Ascending aorta (tissue), 2 donors: ENCODE results near the gene WSCD2. TPM values are rescaled to one million over a fixed set of nuclear protein-coding genes. Genes with fewer than 3 reads are reported as not detected.

Source experiments
- DNase-seq, 2 donors: peaks; one replicate each; pipeline ENCODE4 v3.0.0-alpha.2; 2019; ENCODE audit warnings: low spot score in 2 of 2
- H3K27ac ChIP-seq, 2 donors: fragments of 200-600 bp; sonication (generic); one replicate each; pipeline ENCODE4 v1.5.1; 2016 to 2017; ENCODE audit warnings: mild to moderate bottlenecking in 1 of 2
- H3K27me3 ChIP-seq: fragments of 200-600 bp; sonication (generic); one replicate; pipeline ENCODE4 v1.5.1; 2017
- H3K36me3 ChIP-seq, 2 donors: fragments of 200-600 bp; sonication (generic); one replicate each; pipeline ENCODE4 v1.5.1; 2016
- H3K4me1 ChIP-seq, 2 donors: fragments of 200-600 bp; sonication (generic); one replicate each; pipeline ENCODE4 v1.5.1; 2016 to 2017; ENCODE audit warnings: mild to moderate bottlenecking in 1 of 2
- H3K4me3 ChIP-seq, 2 donors: fragments of 200-600 bp; sonication (generic); one replicate each; pipeline ENCODE4 v1.5.1; 2016 to 2017; ENCODE audit warnings: mild to moderate bottlenecking in 1 of 2
- H3K9me3 ChIP-seq, 2 donors: fragments of 200-600 bp; sonication (generic); one replicate each; pipeline ENCODE4 v1.5.1; 2016
- CTCF ChIP-seq, 3 experiments: fragments of 200-600 bp in 2 of 3; fragments of 450-650 bp in 1 of 3; sonication (generic) in 2 of 3; IDR thresholded peaks; one replicate each; pipeline ENCODE4 v1.5.1; 2016 to 2019; ENCODE audit warnings: antibody characterized with exemption in 3 of 3, mild to moderate bottlenecking in 1 of 3, moderate library complexity in 1 of 3
- intact Hi-C: fragments of 100-400 bp; cut with DNase I; formaldehyde crosslinking; loops from one replicate; pipeline ENCODE4 v1.15.1; 2023
- total RNA-seq: library from RNA; depleted of rRNA; stranded (reverse); fragments of >200 nt; gene quantifications from one replicate; pipeline ENCODE4 v1.1.0, GENCODE V29; 2016

WSCD2 gene
- total RNA-seq, 1 donor from 2014 or later: 3.5 TPM

GRCh38 chr12:108296945-108297344 is 167.9 kb downstream of the WSCD2 start:
- no peak for TF ChIP-seq CTCF (IDR thresholded peaks at IDR 0.05)
- H3K4me3 ChIP-seq: no peak overlapping the region
- H3K27me3 ChIP-seq: no peaks in the 10 kb centered on the region
- peak overlapping the region in 1 of 2 donors; percentile 1 for H3K27ac ChIP-seq
- H3K36me3 ChIP-seq: peaks cover 13 to 16% of the 10 kb centered on the region in 2 donors
- no peaks in the 10 kb centered on the region for H3K9me3 ChIP-seq
- intact Hi-C loops: no loop called here
- no peak for DNase-seq
- H3K4me1 ChIP-seq: no peaks in the 10 kb centered on the region

GRCh38 chr12:108297424-108297823 is 168.3 kb downstream of the WSCD2 start:
- H3K36me3 ChIP-seq: peaks cover 8 to 11% of the 10 kb centered on the region in 2 donors
- TF ChIP-seq CTCF (IDR thresholded peaks at IDR 0.05): no peak
- no peaks in the 10 kb centered on the region for H3K27me3 ChIP-seq
- intact Hi-C loops: no loop called here
- no peak for DNase-seq
- H3K27ac ChIP-seq: no peak overlapping the region
- H3K4me1 ChIP-seq: peaks cover 0 to 2% of the 10 kb centered on the region in 2 donors
- H3K4me3 ChIP-seq: no peak overlapping the region
- H3K9me3 ChIP-seq: no peaks in the 10 kb centered on the region

GRCh38 chr12:108297895-108298760 is 169.0 kb downstream of the WSCD2 start:
- Histone ChIP-seq H3K4me3 (no peak overlapping the region), H3K36me3 (peaks cover 2 to 4% of the 10 kb centered on the region in 2 donors), H3K9me3 (no peaks in the 10 kb centered on the region), H3K27me3 (no peaks in the 10 kb centered on the region), H3K4me1 (peaks cover under 1 to 9% of the 10 kb centered on the region in 2 donors), H3K27ac (no peak overlapping the region)
- no peak for DNase-seq
- intact Hi-C loops: no loop called here
- no peak for TF ChIP-seq CTCF (IDR thresholded peaks at IDR 0.05)

- H3K4me3 ChIP-seq: no peak overlapping the region
- no peak for TF ChIP-seq CTCF (IDR thresholded peaks at IDR 0.05)
- no peak overlapping the region for H3K27ac ChIP-seq
- H3K36me3 ChIP-seq: no peaks in the 10 kb centered on the region
- intact Hi-C loops: no loop called here
- no peaks in the 10 kb centered on the region for H3K9me3 ChIP-seq
- no peak for DNase-seq
- H3K4me1 ChIP-seq: peaks cover 8 to 16% of the 10 kb centered on the region in 2 donors
- no peaks in the 10 kb centered on the region for H3K27me3 ChIP-seq
Observed at GRCh38 chr12:108298761-108299275, 169.7 kb downstream of the WSCD2 start.

GRCh38 chr12:108299516-108299915 is 170.4 kb downstream of the WSCD2 start:
- no peaks in the 10 kb centered on the region for H3K9me3 ChIP-seq
- no peak for DNase-seq
- no peaks in the 10 kb centered on the region for H3K27me3 ChIP-seq
- peaks cover 15 to 23% of the 10 kb centered on the region in 2 donors for H3K4me1 ChIP-seq
- H3K4me3 ChIP-seq: no peak overlapping the region
- no peaks in the 10 kb centered on the region for H3K36me3 ChIP-seq
- peak overlapping the region in 1 of 2 donors; percentile 18 for H3K27ac ChIP-seq
- intact Hi-C loops: no loop called here
- TF ChIP-seq CTCF (IDR thresholded peaks at IDR 0.05): no peak

Other genes with a start within 250 kb of the WSCD2 start
- gene CMKLR1, start 210.0 kb downstream of the WSCD2 start, total RNA-seq: 45.3 TPM